ENCODE measurements around the gene CENATAC.

DNA sequence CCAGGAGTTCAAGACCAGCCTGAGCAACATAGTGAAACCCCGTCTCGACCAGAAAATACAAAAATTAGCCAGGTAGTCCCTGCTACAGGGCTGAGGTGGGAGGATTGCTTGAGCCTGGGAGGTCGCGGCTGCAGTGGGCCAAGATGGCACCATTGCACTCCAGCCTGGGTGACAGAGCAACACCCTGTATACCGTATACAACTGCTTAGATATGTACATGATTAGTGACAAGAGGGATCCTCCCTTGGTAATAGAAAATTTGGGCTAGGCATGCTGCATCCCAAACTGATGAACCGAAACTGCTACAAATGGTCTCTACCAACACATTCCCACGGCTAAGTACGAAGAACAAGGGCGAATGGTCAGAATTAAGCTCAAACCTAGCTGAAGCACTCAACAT is 45.0 kb downstream of the CENATAC start:
- TF ChIP-seq, protein P1, sequence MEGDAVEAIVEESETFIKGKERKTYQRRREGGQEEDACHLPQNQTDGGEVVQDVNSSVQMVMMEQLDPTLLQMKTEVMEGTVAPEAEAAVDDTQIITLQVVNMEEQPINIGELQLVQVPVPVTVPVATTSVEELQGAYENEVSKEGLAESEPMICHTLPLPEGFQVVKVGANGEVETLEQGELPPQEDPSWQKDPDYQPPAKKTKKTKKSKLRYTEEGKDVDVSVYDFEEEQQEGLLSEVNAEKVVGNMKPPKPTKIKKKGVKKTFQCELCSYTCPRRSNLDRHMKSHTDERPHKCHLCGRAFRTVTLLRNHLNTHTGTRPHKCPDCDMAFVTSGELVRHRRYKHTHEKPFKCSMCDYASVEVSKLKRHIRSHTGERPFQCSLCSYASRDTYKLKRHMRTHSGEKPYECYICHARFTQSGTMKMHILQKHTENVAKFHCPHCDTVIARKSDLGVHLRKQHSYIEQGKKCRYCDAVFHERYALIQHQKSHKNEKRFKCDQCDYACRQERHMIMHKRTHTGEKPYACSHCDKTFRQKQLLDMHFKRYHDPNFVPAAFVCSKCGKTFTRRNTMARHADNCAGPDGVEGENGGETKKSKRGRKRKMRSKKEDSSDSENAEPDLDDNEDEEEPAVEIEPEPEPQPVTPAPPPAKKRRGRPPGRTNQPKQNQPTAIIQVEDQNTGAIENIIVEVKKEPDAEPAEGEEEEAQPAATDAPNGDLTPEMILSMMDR (IDR thresholded peaks at IDR 0.05), result no peak
- TF ChIP-seq POLR2A (IDR thresholded peaks at IDR 0.05), result no peak

Measured in tibial nerve (tissue), 3 donors.